ENCODE results near the gene CSF1R.

The CSF1R gene

GRCh38 chr5:150120617-150121447, 34.5 kb upstream of the CSF1R start:
- no peak for DNase-seq

- no peak for DNase-seq
These were observed 33.7 kb upstream of the CSF1R start for GRCh38 chr5:150120062-150120441.

- peak in 1 of 2 donors; percentile 22 for DNase-seq
These were observed 33.2 kb upstream of the CSF1R start for GRCh38 chr5:150119421-150120061.

GRCh38 chr5:150118561-150119229, 32.3 kb upstream of the CSF1R start:
- no peak for DNase-seq

GRCh38 chr5:150117945-150118560, 31.7 kb upstream of the CSF1R start:
- DNase-seq: no peak

GRCh38 chr5:150116667-150117400, 30.5 kb upstream of the CSF1R start:
- DNase-seq: no peak

- no peak for DNase-seq
These were observed 28.5 kb upstream of the CSF1R start for GRCh38 chr5:150114773-150115408.

GRCh38 chr5:150114102-150114641, 27.8 kb upstream of the CSF1R start:
- no peak for DNase-seq

GRCh38 chr5:150113047-150113744, 26.8 kb upstream of the CSF1R start:
- DNase-seq: no peak

GRCh38 chr5:150112201-150113046, 26.1 kb upstream of the CSF1R start:
- DNase-seq: no peak

- no peak for DNase-seq
These were observed 24.8 kb upstream of the CSF1R start for GRCh38 chr5:150111122-150111521.

GRCh38 chr5:150109921-150110320, 23.6 kb upstream of the CSF1R start:
- no peak for DNase-seq

- no peak for DNase-seq
These were observed 22.6 kb upstream of the CSF1R start for GRCh38 chr5:150108711-150109514.

- no peak for DNase-seq
These were observed 21.6 kb upstream of the CSF1R start for GRCh38 chr5:150107909-150108447.

GRCh38 chr5:150106674-150107426, 20.5 kb upstream of the CSF1R start:
- peak in 1 of 2 donors; percentile 52 for DNase-seq

GRCh38 chr5:150105928-150106615, 19.7 kb upstream of the CSF1R start:
- no peak for DNase-seq

GRCh38 chr5:150104550-150104870, 18.2 kb upstream of the CSF1R start:
- no peak for DNase-seq

Data from bone marrow (tissue), 2 donors.